Measurements from ENCODE around the gene CNTNAP2. TPM values are rescaled to one million over a fixed set of nuclear protein-coding genes. Genes with fewer than 3 reads are reported as not detected.

CNTNAP2 gene
- total and polyA plus RNA-seq, 2 donors from 2014 or later = 0.06 to 0.13 TPM

- no peak for DNase-seq
- no peak for TF ChIP-seq CTCF (IDR thresholded peaks at IDR 0.05; ENCODE audit: borderline replicate concordance, extremely low read depth, insufficient read depth)
- Histone ChIP-seq H3K36me3 (ENCODE audit: control insufficient read depth in 2 of 3, insufficient read depth in 3 of 3, low read length in 3 of 3) (no peaks in the 10 kb centered on the region), H3K9ac (ENCODE audit: low read length in 3 of 3) (no peak overlapping the region), H3K9me3 (ENCODE audit: control insufficient read depth in 2 of 3, insufficient read depth in 1 of 3, low read length in 3 of 3) (peaks cover 0 to 9% (median 0%) of the 10 kb centered on the region in 3 donors), H3K27me3 (ENCODE audit: control insufficient read depth, insufficient read depth, low read length) (no peaks in the 10 kb centered on the region), H3K4me3 (ENCODE audit: low read length in 3 of 3) (no peak overlapping the region), H3K4me1 (ENCODE audit: control insufficient read depth in 2 of 3, insufficient read depth in 2 of 3, low read depth in 1 of 3, low read length in 3 of 3) (no peaks in the 10 kb centered on the region), H3K27ac (ENCODE audit: low read depth in 2 of 2, low read length in 2 of 2) (no peak overlapping the region)
- FAIRE-seq = no peak
- intact Hi-C loops (cut with DNase I) = no loop called here
Observed at GRCh38 chr7:147810269-147810668, 1693.7 kb downstream of the CNTNAP2 start.

DNA sequence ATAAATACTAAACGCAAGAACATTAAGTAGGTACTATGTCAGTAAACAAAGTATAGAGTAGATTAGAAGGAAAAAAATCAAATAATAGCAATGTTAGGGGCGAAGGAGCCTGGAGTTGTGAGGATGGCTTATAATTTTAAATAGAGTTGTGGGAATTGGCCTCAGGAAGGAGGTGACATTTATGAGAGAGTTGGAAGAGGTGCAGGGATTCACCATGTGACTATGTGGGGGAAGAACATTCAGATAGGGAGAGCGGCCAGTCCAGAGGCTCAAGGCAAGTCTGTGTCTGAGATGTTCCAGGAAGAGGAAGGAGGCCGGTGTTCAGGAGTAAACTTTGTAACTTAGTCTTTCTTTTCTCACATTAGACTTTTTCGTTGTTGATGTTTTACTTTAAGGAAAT lies 1695.3 kb downstream of the CNTNAP2 start:
- H3K36me3 ChIP-seq (ENCODE audit: control insufficient read depth in 2 of 3, insufficient read depth in 3 of 3, low read length in 3 of 3) = no peaks in the 10 kb centered on the region
- DNase-seq = no peak
- H3K27me3 ChIP-seq (ENCODE audit: control insufficient read depth, insufficient read depth, low read length) = no peaks in the 10 kb centered on the region
- H3K4me3 ChIP-seq (ENCODE audit: low read length in 3 of 3) = no peak overlapping the region
- no peak for TF ChIP-seq CTCF (IDR thresholded peaks at IDR 0.05; ENCODE audit: borderline replicate concordance, extremely low read depth, insufficient read depth)
- H3K9ac ChIP-seq (ENCODE audit: low read length in 3 of 3) = no peak overlapping the region
- no peak overlapping the region for H3K27ac ChIP-seq (ENCODE audit: low read depth in 2 of 2, low read length in 2 of 2)
- no peak for FAIRE-seq
- H3K9me3 ChIP-seq (ENCODE audit: control insufficient read depth in 2 of 3, insufficient read depth in 1 of 3, low read length in 3 of 3) = no peaks in the 10 kb centered on the region
- H3K4me1 ChIP-seq (ENCODE audit: control insufficient read depth in 2 of 3, insufficient read depth in 2 of 3, low read depth in 1 of 3, low read length in 3 of 3) = no peaks in the 10 kb centered on the region
- intact Hi-C loops (cut with DNase I) = no loop called here

DNA sequence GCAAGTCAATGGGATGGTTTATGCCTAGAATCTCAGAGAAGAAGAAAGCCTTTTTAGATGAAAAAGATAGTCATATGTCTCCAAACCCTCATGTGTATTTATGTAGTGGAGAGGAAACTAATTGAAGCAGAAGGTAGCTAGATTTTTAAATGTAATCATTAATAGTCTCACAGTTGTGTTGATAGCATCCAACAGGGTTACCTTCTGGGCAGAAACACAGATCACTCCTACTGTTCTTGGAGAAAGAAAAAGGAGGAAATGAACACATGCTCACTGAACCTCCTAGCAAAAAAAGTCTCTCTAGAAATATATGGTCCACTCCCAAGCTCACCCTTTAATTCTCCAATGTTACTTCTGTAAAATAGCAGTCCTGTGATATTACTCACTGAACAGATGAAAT lies 1696.7 kb downstream of the CNTNAP2 start:
- Histone ChIP-seq H3K27me3 (ENCODE audit: control insufficient read depth, insufficient read depth, low read length) (no peaks in the 10 kb centered on the region), H3K9ac (ENCODE audit: low read length in 3 of 3) (no peak overlapping the region), H3K27ac (ENCODE audit: low read depth in 2 of 2, low read length in 2 of 2) (no peak overlapping the region), H3K36me3 (ENCODE audit: control insufficient read depth in 2 of 3, insufficient read depth in 3 of 3, low read length in 3 of 3) (no peaks in the 10 kb centered on the region), H3K9me3 (ENCODE audit: control insufficient read depth in 2 of 3, insufficient read depth in 1 of 3, low read length in 3 of 3) (no peaks in the 10 kb centered on the region), H3K4me3 (ENCODE audit: low read length in 3 of 3) (no peak overlapping the region), H3K4me1 (ENCODE audit: control insufficient read depth in 2 of 3, insufficient read depth in 2 of 3, low read depth in 1 of 3, low read length in 3 of 3) (no peaks in the 10 kb centered on the region)
- TF ChIP-seq CTCF (IDR thresholded peaks at IDR 0.05; ENCODE audit: borderline replicate concordance, extremely low read depth, insufficient read depth) = no peak
- intact Hi-C loops (cut with DNase I) = no loop called here
- DNase-seq (no peak), FAIRE-seq (no peak)

GRCh38 chr7:147818317-147818716 lies 1701.7 kb downstream of the CNTNAP2 start:
- no peaks in the 10 kb centered on the region for H3K27me3 ChIP-seq (ENCODE audit: control insufficient read depth, insufficient read depth, low read length)
- H3K4me1 ChIP-seq (ENCODE audit: control insufficient read depth in 2 of 3, insufficient read depth in 2 of 3, low read depth in 1 of 3, low read length in 3 of 3) = no peaks in the 10 kb centered on the region
- H3K9ac ChIP-seq (ENCODE audit: low read length in 3 of 3) = no peak overlapping the region
- no peak for TF ChIP-seq CTCF (IDR thresholded peaks at IDR 0.05; ENCODE audit: borderline replicate concordance, extremely low read depth, insufficient read depth)
- no peak overlapping the region for H3K27ac ChIP-seq (ENCODE audit: low read depth in 2 of 2, low read length in 2 of 2)
- H3K9me3 ChIP-seq (ENCODE audit: control insufficient read depth in 2 of 3, insufficient read depth in 1 of 3, low read length in 3 of 3) = no peaks in the 10 kb centered on the region
- FAIRE-seq (no peak), DNase-seq (no peak)
- H3K4me3 ChIP-seq (ENCODE audit: low read length in 3 of 3) = no peak overlapping the region
- intact Hi-C loops (cut with DNase I) = no loop called here
- H3K36me3 ChIP-seq (ENCODE audit: control insufficient read depth in 2 of 3, insufficient read depth in 3 of 3, low read length in 3 of 3) = no peaks in the 10 kb centered on the region
